Fibroblast of villous mesenchyme (primary cell): ENCODE data around the gene S100A14. TPM values are rescaled to one million over a fixed set of nuclear protein-coding genes. Genes with fewer than 3 reads are reported as not detected.

Experiments
- DNase-seq: peaks from one replicate; pipeline ENCODE4 v3.0.0-alpha.2; 2010; ENCODE audit warnings: low read depth
- H3K4me3 ChIP-seq: 2 replicates; pipeline ENCODE4 v1.5.1; 2011; ENCODE audit warnings: low read depth, mild to moderate bottlenecking, low read length
- total RNA-seq: library from RNA; depleted of rRNA; stranded (reverse); fragments of >200 nt; gene quantifications from 2 replicates; pipeline ENCODE4 v1.2.3, GENCODE V29; 2012
- TF ChIP-seq, protein P1 (sequence below): IDR thresholded peaks from 2 replicates; pipeline ENCODE4 v1.5.1; 2012; ENCODE audit warnings: low read depth, mild to moderate bottlenecking, low read length; ENCODE audit not compliant: insufficient read depth

Gene S100A14
- total RNA-seq, 1 donor: not detected

DNA sequence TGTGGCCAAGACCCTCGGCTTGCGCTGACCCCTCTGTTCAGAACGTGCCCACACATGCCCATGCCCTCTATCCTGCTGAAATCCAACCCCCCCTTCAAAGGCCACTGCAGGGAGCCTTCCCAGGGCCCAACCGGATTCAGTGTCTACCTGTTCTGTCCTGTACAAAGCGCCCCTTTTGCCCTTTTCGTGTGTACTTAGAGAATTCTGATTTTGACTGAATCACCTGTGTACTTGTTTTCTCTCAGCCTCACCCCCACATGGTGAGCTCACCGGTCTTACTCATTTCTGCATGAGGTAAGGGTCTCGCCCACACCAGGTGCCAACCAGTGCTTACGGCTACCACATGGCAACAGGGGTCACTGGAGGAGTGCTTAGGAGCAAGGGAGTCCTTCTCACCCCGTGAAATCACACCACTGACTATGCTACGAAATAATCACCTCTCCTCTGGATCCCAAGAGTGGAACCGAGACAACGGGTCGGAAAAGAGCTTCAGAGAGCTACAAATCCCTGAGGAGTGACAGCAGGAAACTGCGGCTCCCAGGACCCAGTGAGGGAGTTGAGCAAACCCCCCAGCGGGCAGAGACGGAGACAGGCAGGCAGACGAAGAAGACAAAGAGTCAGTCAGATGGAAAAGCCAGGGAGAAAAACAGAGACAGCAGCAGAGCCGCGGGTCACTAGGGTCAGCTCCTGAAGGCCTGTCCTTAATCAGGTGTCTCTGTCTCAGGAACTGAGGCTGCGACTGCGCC is 48.3 kb downstream of the S100A14 start:
- DNase-seq: no peak
- TF ChIP-seq, protein P1, sequence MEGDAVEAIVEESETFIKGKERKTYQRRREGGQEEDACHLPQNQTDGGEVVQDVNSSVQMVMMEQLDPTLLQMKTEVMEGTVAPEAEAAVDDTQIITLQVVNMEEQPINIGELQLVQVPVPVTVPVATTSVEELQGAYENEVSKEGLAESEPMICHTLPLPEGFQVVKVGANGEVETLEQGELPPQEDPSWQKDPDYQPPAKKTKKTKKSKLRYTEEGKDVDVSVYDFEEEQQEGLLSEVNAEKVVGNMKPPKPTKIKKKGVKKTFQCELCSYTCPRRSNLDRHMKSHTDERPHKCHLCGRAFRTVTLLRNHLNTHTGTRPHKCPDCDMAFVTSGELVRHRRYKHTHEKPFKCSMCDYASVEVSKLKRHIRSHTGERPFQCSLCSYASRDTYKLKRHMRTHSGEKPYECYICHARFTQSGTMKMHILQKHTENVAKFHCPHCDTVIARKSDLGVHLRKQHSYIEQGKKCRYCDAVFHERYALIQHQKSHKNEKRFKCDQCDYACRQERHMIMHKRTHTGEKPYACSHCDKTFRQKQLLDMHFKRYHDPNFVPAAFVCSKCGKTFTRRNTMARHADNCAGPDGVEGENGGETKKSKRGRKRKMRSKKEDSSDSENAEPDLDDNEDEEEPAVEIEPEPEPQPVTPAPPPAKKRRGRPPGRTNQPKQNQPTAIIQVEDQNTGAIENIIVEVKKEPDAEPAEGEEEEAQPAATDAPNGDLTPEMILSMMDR: no peak
- no peak overlapping the region for H3K4me3 ChIP-seq

GRCh38 chr1:153566414-153567371 is 49.4 kb downstream of the S100A14 start:
- TF ChIP-seq, protein P1: no peak
- H3K4me3 ChIP-seq: no peak overlapping the region
- peak; percentile 99 for DNase-seq

DNA sequence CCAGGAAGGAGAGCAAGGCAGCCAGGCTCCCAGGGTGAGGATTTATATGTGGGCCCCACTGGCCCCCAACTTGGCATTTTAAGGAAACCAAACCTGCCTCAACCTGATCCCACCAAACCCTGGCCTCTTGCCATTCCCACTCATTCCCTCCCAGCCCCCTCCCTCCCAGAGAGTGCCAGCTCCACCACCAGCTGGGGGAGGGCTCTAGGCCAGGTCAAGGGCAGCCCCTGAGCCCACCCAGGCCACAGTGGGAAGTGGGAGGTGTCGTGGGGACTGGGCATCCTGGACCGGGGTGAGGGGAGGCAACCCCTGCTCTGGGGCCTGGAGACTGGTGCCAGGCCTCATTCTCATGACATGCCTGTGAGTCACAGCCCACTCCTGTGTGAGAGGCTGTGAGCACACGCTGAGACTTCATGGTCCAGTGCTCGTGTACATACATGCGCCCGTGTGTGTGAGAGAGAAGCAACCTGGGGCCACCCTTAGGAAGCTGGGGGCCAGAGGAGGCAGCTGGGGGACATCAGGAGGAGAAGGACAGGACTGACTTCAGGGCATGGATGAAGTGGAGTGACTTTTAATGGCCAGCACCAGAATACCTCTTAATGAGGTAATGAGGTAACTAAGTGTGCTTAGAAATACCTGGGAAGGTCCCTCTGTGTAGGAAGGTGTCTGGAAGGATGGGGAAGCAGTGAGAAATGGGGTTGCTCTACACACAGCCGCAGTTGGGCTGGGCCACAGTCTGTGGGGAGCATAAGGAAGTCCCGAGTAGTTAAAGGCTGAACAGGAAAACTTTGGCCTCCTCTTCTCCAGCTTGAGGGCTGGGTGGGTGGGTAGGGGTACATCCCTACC is 50.4 kb downstream of the S100A14 start, which contains the start of gene S100A2:
TSS of gene S100A2 (minus strand) at position 316 of the 846 bp plus-strand sequence. CDS start 1,967 bp downstream, outside the sequence.
- H3K4me3 ChIP-seq: no peak within 1 kb of the TSS
- peak; percentile 90 for DNase-seq
- TF ChIP-seq, protein P1: no peak

Other genes starting within 250 kb of the S100A14 start
- gene S100A12, start 240.7 kb downstream of the S100A14 start, total RNA-seq: not detected in 2 replicates
- not detected in 2 replicates for gene S100A8, start 225.3 kb downstream of the S100A14 start, total RNA-seq
- gene S100A7A, start 199.8 kb downstream of the S100A14 start, total RNA-seq: not detected in 2 replicates
- gene S100A7, start 155.7 kb downstream of the S100A14 start, total RNA-seq: not detected in 2 replicates
- 1,018 and 1,040 TPM in 2 replicates for gene S100A6, start 80.3 kb downstream of the S100A14 start, total RNA-seq
- 0.32 TPM in 1 of 2 replicates, not detected in the other for gene S100A5, start 75.4 kb downstream of the S100A14 start, total RNA-seq
- gene S100A4, start 70.5 kb downstream of the S100A14 start, total RNA-seq: 165 and 507 TPM in 2 replicates
- gene S100A3, start 67.1 kb downstream of the S100A14 start, total RNA-seq: 18.0 and 20.3 TPM in 2 replicates
- 0.97 and 2.2 TPM in 2 replicates for gene S100A2, start 50.5 kb downstream of the S100A14 start, total RNA-seq
- gene S100A16, start 3.2 kb downstream of the S100A14 start, total RNA-seq: 159 and 206 TPM in 2 replicates
- gene S100A13, start 11.2 kb upstream of the S100A14 start, total RNA-seq: 160 and 178 TPM in 2 replicates
- not detected in 2 replicates for gene S100A1, start 12.1 kb upstream of the S100A14 start, total RNA-seq
- gene CHTOP, start 17.7 kb upstream of the S100A14 start, total RNA-seq: 41.9 and 47.9 TPM in 2 replicates
- gene SNAPIN, start 42.4 kb upstream of the S100A14 start, total RNA-seq: 55.7 and 66.1 TPM in 2 replicates
- gene ILF2, start 54.7 kb upstream of the S100A14 start, total RNA-seq: 149 and 213 TPM in 2 replicates
- gene NPR1, start 62.4 kb upstream of the S100A14 start, total RNA-seq: 1.6 and 3.9 TPM in 2 replicates
- gene INTS3, start 111.7 kb upstream of the S100A14 start, total RNA-seq: 37.0 and 51.4 TPM in 2 replicates
- 6.9 and 14.8 TPM in 2 replicates for gene SLC27A3, start 159.1 kb upstream of the S100A14 start, total RNA-seq